HG03108 (cell line): ENCODE data around the gene ZNF668.
"Not testable (repeated sequence)": the region's sequence is repeated elsewhere in the genome, so short reads cannot be mapped to it uniquely, and the experiment has no call there.

Source experiments
- ATAC-seq: cut with Tn5 transposase; IDR thresholded peaks from one replicate; pipeline ENCODE4 v1.9.1; 2021; ENCODE audit warnings: moderate library complexity; ENCODE audit not compliant: unreplicated experiment

Gene ZNF668

DNA sequence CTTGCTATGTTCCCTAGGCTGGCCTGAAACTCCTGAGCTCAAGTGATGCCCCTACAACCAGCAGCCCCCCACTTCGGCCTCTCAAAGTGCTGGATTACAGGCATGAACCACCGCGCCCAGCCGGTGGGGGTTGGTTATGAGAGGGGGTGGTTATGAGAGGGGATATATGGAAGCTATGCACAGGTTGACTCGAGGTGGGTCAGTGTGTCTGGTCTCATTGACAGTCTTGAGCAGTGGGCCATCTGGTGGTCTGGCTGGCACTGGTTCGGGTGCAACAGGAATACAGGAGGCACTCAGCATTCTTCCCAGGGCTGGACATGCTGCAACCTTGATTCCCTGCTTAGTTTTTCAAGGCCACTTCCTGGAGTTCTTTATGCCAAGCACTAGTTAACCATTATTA lies 58.0 kb downstream of the ZNF668 start:
- ATAC-seq = no peak

DNA sequence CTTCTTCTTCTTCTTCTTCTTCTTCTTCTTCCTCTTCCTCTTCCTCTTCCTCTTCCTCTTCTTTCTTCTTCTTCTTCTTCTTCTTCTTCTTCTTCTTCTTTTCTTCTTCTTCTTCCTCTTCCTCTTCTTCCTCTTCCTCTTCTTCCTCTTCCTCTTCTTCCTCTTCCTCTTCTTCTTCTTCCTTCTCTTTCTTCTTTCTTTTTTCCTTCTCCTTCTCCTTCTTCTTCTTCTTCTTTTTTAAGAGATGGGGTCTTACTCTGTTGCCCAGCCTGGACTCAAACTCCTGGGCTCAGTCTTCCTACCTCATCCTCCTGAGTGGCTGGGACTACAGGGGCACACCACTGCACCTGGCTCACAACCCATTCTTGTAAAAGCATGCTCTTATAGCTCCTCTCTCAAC lies 60.7 kb downstream of the ZNF668 start:
- not testable (repeated sequence) for ATAC-seq

- ATAC-seq = not testable (repeated sequence)
These were observed 62.2 kb downstream of the ZNF668 start for GRCh38 chr16:31011815-31012214.
